Heart right ventricle (tissue), 16 donors: ENCODE measurements around the gene PALS1. TPM values are rescaled to one million over a fixed set of nuclear protein-coding genes. Genes with fewer than 3 reads are reported as not detected.

Source experiments
- ATAC-seq, 8 donors: fragments of 200-7000 bp; cut with Tn5 transposase; one replicate each; pipeline ENCODE4 v1.9.1; 2020; ENCODE audit warnings: mild to moderate bottlenecking in 8 of 8, moderate library complexity in 8 of 8, moderate number of reproducible peaks in 1 of 8
- DNase-seq, 2 donors: peaks; one replicate each; pipeline ENCODE4 v3.0.0-alpha.2; 2020
- H3K27ac ChIP-seq, 10 donors: fragments of 200-600 bp; sonication (generic) in 2 of 10; one replicate each; pipeline versions ENCODE4 v1.5.0 to v1.8.0; 2020 to 2022; ENCODE audit warnings: mild to moderate bottlenecking in 3 of 10
- H3K27me3 ChIP-seq, 7 donors: fragments of 200-600 bp; one replicate each; pipeline ENCODE4 v1.8.0; 2021 to 2022; ENCODE audit warnings: mild to moderate bottlenecking in 2 of 7
- H3K36me3 ChIP-seq, 9 donors: fragments of 200-600 bp; sonication (generic) in 1 of 9; one replicate each; pipeline versions ENCODE4 v1.5.0 to v1.8.0; 2020 to 2022; ENCODE audit warnings: mild to moderate bottlenecking in 2 of 9
- H3K4me1 ChIP-seq, 9 donors: fragments of 200-600 bp; sonication (generic) in 1 of 9; one replicate each; pipeline versions ENCODE4 v1.5.0 to v1.8.0; 2020 to 2022; ENCODE audit warnings: mild to moderate bottlenecking in 4 of 9
- H3K4me3 ChIP-seq, 10 donors: fragments of 200-600 bp; sonication (generic) in 2 of 10; one replicate each; pipeline versions ENCODE4 v1.5.0 to v1.8.0; 2020 to 2022; ENCODE audit warnings: mild to moderate bottlenecking in 7 of 10, moderate library complexity in 2 of 10
- H3K9me3 ChIP-seq, 11 donors: fragments of 200-600 bp in 10 of 11; sonication (generic) in 2 of 11; one replicate each; pipeline versions ENCODE4 v1.5.0 to v1.8.0; 2013 to 2022; ENCODE audit warnings: mild to moderate bottlenecking in 2 of 11, control low read depth in 1 of 11, moderate library complexity in 1 of 11
- CTCF ChIP-seq, 9 donors: fragments of 200-600 bp; sonication (generic) in 2 of 9; IDR thresholded peaks; one replicate each; pipeline versions ENCODE4 v1.5.0 to v1.8.0; 2021 to 2022; ENCODE audit warnings: antibody characterized with exemption in 9 of 9, mild to moderate bottlenecking in 5 of 9, moderate library complexity in 1 of 9
- WGBS, 2 donors: extraction: QIAGEN DNeasy Blood & Tissue Kit; methylation state at CpG; one replicate each; pipeline ENCODE4 v1.1.7; 2013; ENCODE audit warnings: inconsistent platforms in 1 of 2; 5-methylcytosine and 5-hydroxymethylcytosine counted together
- intact Hi-C, 10 donors: fragments of 100-400 bp; cut with DNase I; formaldehyde crosslinking; loops; one replicate each; pipeline versions ENCODE4 v1.11.1 to v1.14.2; 2022
- polyA plus RNA-seq, 2 donors: library from polyadenylated mRNA; stranded (reverse); fragments of 200-250 nt; gene quantifications; one replicate each; pipeline ENCODE4 v1.2.3, GENCODE V29; 2013
- total RNA-seq, 10 donors: library from RNA; stranded (reverse); fragmentation: NEBNext Ultra II Directional in 3 of 10; extraction: Animal tissue kit (Norgen Biotek cat#: 25700) in 3 of 10; gene quantifications; one replicate each; pipeline versions ENCODE4 v1.2.1 to v1.2.4, GENCODE V29; 2021 to 2023
- donor health status: Arrhythmogenic right ventricular cardiomyopathy.
- donor health status: ischemic (EF 13 %, LVEDD 7.1; RV severe dilation, severe dysfunction).
- donor health status: healthy with polysubstance abuse.
- donor health status: DM: no; HTN: yes; CAD: no.
- donor health status: DM: no; HTN: no; CAD: no.
- donor health status: ischemic (EF 25% LVEDD 6.9; RV normal size, moderate dysfunction).
- donor health status: ischemic (EF 25% LVEDD 5.7; RV mildly dilated, moderate dysfunction).
- donor health status: healthy.
- donor health status: DM: yes; HTN: yes; CAD: no.
- donor health status: Ischemic cardiomyopathy.
- donor health status: ischemic (EF 35%, LVEDD 5.7; RV mildly dilated, moderate dysfunction).
- donor health status: nonischemic (EF 11% LVEDD 7.7; RV severe dilation, severe dysfunction).
- donor health status: DM: yes; HTN: yes; CAD: no.
- donor health status: PGD.
- donor health status: ischemic (EF 29% LVEDD 5.4; RV normal size, mild dysfunction).
- donor health status: nonischemic (EF 23%, LVEDD 6.1; RV moderate dilation, normal function).

PALS1 gene
- total and polyA plus RNA-seq, 12 donors: 4.0 to 19.9 (median 13.7) TPM

DNA sequence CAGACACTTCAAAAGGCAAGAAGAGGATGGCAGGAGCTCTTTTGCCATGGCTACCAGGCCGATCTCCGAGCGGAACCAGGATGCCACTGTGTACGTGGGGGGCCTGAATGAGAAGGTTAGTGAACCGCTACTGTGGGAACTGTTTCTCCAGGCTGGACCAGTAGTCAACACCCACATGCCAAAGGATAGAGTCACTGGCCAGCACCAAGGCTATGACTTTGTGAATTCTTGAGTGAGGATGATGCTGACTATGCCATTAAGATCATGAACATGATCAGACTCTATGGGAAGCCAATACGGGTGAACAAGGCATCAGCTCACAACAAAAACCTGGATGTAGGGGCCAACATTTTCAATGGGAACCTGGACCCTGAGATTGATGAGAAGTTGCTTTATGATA, 42.2 kb upstream of the PALS1 start:
- intact Hi-C loops: no loop called here
- Histone ChIP-seq H3K27ac (no peak overlapping the region), H3K9me3 (no peaks in the 10 kb centered on the region), H3K4me1 (peaks cover 0 to 4% (median 0%) of the 10 kb centered on the region in 9 donors), H3K4me3 (no peak overlapping the region), H3K36me3 (no peaks in the 10 kb centered on the region), H3K27me3 (no peaks in the 10 kb centered on the region)
- 91 to 93% methylated on average over 6 of the region's 6 CpGs for WGBS, 2 donors
- DNase-seq (no peak), ATAC-seq (no peak)
- no peak for TF ChIP-seq CTCF (IDR thresholded peaks at IDR 0.05)

GRCh38 chr14:67207810-67208209, 33.4 kb upstream of the PALS1 start:
- Histone ChIP-seq H3K27ac (no peak overlapping the region), H3K36me3 (no peaks in the 10 kb centered on the region), H3K27me3 (no peaks in the 10 kb centered on the region), H3K4me3 (no peak overlapping the region), H3K4me1 (no peaks in the 10 kb centered on the region), H3K9me3 (no peaks in the 10 kb centered on the region)
- DNase-seq (no peak), ATAC-seq (no peak)
- intact Hi-C loops: no loop called here
- no peak for TF ChIP-seq CTCF (IDR thresholded peaks at IDR 0.05)
- WGBS, 2 donors: 88% methylated on average over 8 of the region's 8 CpGs

DNA sequence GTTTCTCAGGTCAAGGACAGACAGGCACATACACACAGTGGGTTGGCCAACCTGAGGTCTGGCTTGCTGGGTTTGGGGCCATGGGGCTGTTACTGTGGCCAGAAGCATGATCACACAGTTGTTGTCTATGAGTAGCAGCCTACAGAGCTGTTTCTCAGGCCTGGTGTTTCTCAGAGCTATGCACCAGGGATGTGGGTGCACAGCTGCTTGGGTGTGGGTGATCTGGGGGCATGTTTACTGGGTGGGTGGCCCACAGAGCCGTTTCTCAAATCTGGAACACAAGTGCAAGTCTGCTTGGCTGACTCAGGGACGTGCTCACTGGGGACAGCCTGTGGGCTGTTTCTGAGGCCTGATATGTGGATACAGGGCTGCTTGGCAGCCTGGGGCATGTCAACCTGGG, 23.1 kb upstream of the PALS1 start:
- intact Hi-C loops: no loop called here
- Histone ChIP-seq H3K4me3 (no peak overlapping the region), H3K27ac (no peak overlapping the region), H3K27me3 (no peaks in the 10 kb centered on the region), H3K4me1 (no peaks in the 10 kb centered on the region), H3K9me3 (peaks cover 0 to 4% (median 0%) of the 10 kb centered on the region in 11 donors), H3K36me3 (no peaks in the 10 kb centered on the region)
- TF ChIP-seq CTCF (IDR thresholded peaks at IDR 0.05): no peak
- WGBS, 2 donors: 66 to 70% methylated on average over 2 of the region's 2 CpGs
- DNase-seq (no peak), ATAC-seq (no peak)

DNA sequence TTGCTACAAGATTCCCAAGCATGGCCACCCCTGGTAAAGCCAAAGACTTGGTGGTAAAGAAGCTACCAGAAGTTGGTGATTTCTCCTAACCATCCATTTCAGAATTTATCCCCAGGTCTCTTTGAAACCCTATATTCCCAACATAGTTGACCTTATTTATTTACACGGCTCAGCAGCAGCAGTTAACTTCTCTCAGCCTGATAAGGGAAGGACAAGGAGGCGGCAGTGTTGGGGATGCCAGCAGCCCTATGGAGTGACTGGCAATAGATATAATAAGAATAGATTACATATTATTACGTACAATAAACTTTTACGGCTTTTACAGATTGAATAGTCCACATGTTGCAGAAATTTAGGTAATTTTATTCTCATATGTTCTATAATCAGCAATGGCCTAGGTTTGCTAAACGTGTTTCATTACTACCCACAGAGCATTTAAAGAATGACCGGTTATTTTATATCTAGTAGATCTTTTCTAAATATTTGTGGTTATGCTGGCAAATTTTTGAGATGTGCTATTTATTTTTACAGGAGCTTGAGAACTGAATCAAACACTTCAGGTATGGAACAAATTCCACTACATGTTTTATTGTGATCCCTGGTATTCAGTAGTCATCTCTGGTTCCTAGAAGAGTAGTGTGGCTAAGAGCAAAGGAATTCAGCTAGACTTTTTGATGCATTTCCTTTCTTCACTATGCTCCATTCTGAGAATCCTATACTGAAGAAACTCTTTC, 19.8 kb upstream of the PALS1 start:
- peaks cover 0 to 4% (median 0%) of the 10 kb centered on the region in 11 donors for H3K9me3 ChIP-seq
- H3K36me3 ChIP-seq: no peaks in the 10 kb centered on the region
- DNase-seq (no peak), ATAC-seq (no peak)
- TF ChIP-seq CTCF (IDR thresholded peaks at IDR 0.05): no peak
- intact Hi-C loops: no loop called here
- H3K4me1 ChIP-seq: no peaks in the 10 kb centered on the region
- WGBS, 2 donors: 77 to 87% methylated on average over 6 of the region's 6 CpGs
- no peak overlapping the region for H3K27ac ChIP-seq
- H3K4me3 ChIP-seq: no peak overlapping the region
- H3K27me3 ChIP-seq: no peaks in the 10 kb centered on the region
